SK-N-SH treated with all-trans-retinoic acid at 6 μM for 48 hours (cell line): Measurements from ENCODE around the gene OSBPL7.

Experiments
- ATAC-seq: fragments of 200-7000 bp; cut with Tn5 transposase; 3 replicates; pipeline ENCODE4 v1.9.1; 2020; ENCODE audit warnings: mild to moderate bottlenecking, moderate library complexity
- BACH2 ChIP-seq: fragments of 250-450 bp; sonication (Bioruptor Pico); IDR thresholded peaks from 2 replicates; pipeline ENCODE4 v1.9.0; 2021; ENCODE audit warnings: mild to moderate bottlenecking, borderline replicate concordance
- CSDC2 ChIP-seq: fragments of 250-450 bp; sonication (Bioruptor Pico); IDR thresholded peaks from 2 replicates; pipeline ENCODE4 v1.5.0; 2020; ENCODE audit warnings: mild to moderate bottlenecking, moderate library complexity
- ESRRG ChIP-seq: fragments of 250-450 bp; sonication (Bioruptor Pico); IDR thresholded peaks from 2 replicates; pipeline ENCODE4 v1.6.1; 2021; ENCODE audit warnings: mild to moderate bottlenecking
- GLIS3 ChIP-seq: fragments of 250-450 bp; sonication (Bioruptor Pico); IDR thresholded peaks from 2 replicates; pipeline ENCODE4 v1.5.0; 2020; ENCODE audit warnings: mild to moderate bottlenecking, moderate library complexity
- ISL1 ChIP-seq: fragments of 250-450 bp; sonication (Bioruptor Pico); IDR thresholded peaks from 2 replicates; pipeline ENCODE4 v2.1.2; 2022; ENCODE audit warnings: mild to moderate bottlenecking, moderate library complexity
- OSR1 ChIP-seq: fragments of 250-450 bp; sonication (Bioruptor Pico); IDR thresholded peaks from 2 replicates; pipeline ENCODE4 v1.8.0; 2022; ENCODE audit warnings: moderate library complexity, mild to moderate bottlenecking, inconsistent platforms
- PPARA ChIP-seq: fragments of 250-450 bp; sonication (Bioruptor Pico); IDR thresholded peaks from 2 replicates; pipeline ENCODE4 v1.5.0; 2020; ENCODE audit warnings: mild to moderate bottlenecking, borderline replicate concordance
- SNAI2 ChIP-seq: fragments of 250-450 bp; sonication (Bioruptor Pico); IDR thresholded peaks from 2 replicates; pipeline ENCODE4 v1.5.0; 2020; ENCODE audit warnings: mild to moderate bottlenecking, moderate library complexity
- TCF4 ChIP-seq: fragments of 250-450 bp; sonication (Bioruptor Pico); IDR thresholded peaks from 2 replicates; pipeline ENCODE4 v1.8.0; 2021; ENCODE audit warnings: mild to moderate bottlenecking, moderate library complexity, borderline replicate concordance
- TOX ChIP-seq: fragments of 250-450 bp; sonication (Bioruptor Pico); IDR thresholded peaks from 2 replicates; pipeline ENCODE4 v1.8.0; 2021; ENCODE audit warnings: mild to moderate bottlenecking, moderate library complexity, borderline replicate concordance
- ZC3H10 ChIP-seq: fragments of 250-450 bp; sonication (Bioruptor Pico); IDR thresholded peaks from 2 replicates; pipeline ENCODE4 v1.5.1; 2021; ENCODE audit warnings: mild to moderate bottlenecking, moderate library complexity
- ZFP3 ChIP-seq: fragments of 250-450 bp; sonication (Bioruptor Pico); IDR thresholded peaks from 2 replicates; pipeline ENCODE4 v1.5.0; 2020; ENCODE audit warnings: mild to moderate bottlenecking, moderate library complexity
- ZFP30 ChIP-seq: fragments of 450-650 bp; formaldehyde crosslinking; IDR thresholded peaks from 2 replicates; pipeline ENCODE4 v1.5.0; 2022; ENCODE audit warnings: mild to moderate bottlenecking, moderate library complexity
- ZNF565 ChIP-seq: fragments of 450-650 bp; formaldehyde crosslinking; conservative IDR thresholded peaks from 2 replicates; pipeline ENCODE4 v1.5.0; 2020; ENCODE audit warnings: low read depth, mild to moderate bottlenecking, moderate library complexity
- ZNF70 ChIP-seq: fragments of 450-650 bp; formaldehyde crosslinking; IDR thresholded peaks from 2 replicates; pipeline ENCODE4 v1.5.0; 2020; ENCODE audit warnings: mild to moderate bottlenecking, moderate library complexity
- TF ChIP-seq, protein P1 (sequence below): fragments of 250-450 bp; sonication (Bioruptor Pico); IDR thresholded peaks from 2 replicates; pipeline ENCODE4 v1.8.0; 2020; ENCODE audit warnings: mild to moderate bottlenecking, moderate library complexity, borderline replicate concordance
- TF ChIP-seq, protein P2 (sequence below): fragments of 250-450 bp; sonication (Bioruptor Pico); IDR thresholded peaks from 2 replicates; pipeline ENCODE4 v1.5.1; 2020; ENCODE audit warnings: low read depth, mild to moderate bottlenecking, moderate library complexity
- TF ChIP-seq, protein P3 (sequence below): fragments of 250-450 bp; sonication (Bioruptor Pico); IDR thresholded peaks from 2 replicates; pipeline ENCODE4 v1.5.1; 2021; ENCODE audit warnings: mild to moderate bottlenecking, moderate library complexity
- TF ChIP-seq, protein P4 (sequence below): fragments of 250-450 bp; sonication (Bioruptor Pico); IDR thresholded peaks from 2 replicates; pipeline ENCODE4 v1.5.0; 2020; ENCODE audit warnings: mild to moderate bottlenecking, moderate library complexity

Gene OSBPL7

DNA sequence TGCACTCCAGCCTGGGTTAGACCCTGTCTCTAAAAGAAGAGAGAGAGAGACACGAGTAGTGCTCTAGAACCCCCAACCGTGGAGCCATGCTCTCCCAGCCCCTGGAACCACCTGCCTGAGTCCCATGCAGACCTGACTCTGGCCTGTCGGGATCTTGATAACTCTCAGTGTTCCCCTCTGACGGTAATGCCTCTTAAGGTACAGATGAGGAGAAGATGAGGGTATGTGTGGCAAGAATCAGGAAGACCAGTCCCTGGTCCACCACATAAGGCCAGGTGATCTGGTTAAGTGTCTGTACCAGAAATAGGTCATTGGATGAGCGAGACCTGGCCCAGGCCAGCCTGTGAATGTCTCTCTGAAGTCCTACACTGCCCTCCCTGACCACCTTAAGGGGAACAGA is 18.4 kb downstream of the OSBPL7 start:
- TF ChIP-seq, protein P1, sequence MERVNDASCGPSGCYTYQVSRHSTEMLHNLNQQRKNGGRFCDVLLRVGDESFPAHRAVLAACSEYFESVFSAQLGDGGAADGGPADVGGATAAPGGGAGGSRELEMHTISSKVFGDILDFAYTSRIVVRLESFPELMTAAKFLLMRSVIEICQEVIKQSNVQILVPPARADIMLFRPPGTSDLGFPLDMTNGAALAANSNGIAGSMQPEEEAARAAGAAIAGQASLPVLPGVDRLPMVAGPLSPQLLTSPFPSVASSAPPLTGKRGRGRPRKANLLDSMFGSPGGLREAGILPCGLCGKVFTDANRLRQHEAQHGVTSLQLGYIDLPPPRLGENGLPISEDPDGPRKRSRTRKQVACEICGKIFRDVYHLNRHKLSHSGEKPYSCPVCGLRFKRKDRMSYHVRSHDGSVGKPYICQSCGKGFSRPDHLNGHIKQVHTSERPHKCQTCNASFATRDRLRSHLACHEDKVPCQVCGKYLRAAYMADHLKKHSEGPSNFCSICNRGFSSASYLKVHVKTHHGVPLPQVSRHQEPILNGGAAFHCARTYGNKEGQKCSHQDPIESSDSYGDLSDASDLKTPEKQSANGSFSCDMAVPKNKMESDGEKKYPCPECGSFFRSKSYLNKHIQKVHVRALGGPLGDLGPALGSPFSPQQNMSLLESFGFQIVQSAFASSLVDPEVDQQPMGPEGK (CRISPR knock-in tag): no peak
- TF ChIP-seq ZC3H10 (CRISPR knock-in tag) (no peak), ESRRG (CRISPR knock-in tag) (no peak), ZFP30 (CRISPR knock-in tag) (no peak), ZFP3 (CRISPR knock-in tag) (no peak), GLIS3 (CRISPR knock-in tag) (no peak), OSR1 (CRISPR knock-in tag) (no peak), TOX (CRISPR knock-in tag) (no peak), BACH2 (CRISPR knock-in tag) (no peak)
- TF ChIP-seq, protein P2, sequence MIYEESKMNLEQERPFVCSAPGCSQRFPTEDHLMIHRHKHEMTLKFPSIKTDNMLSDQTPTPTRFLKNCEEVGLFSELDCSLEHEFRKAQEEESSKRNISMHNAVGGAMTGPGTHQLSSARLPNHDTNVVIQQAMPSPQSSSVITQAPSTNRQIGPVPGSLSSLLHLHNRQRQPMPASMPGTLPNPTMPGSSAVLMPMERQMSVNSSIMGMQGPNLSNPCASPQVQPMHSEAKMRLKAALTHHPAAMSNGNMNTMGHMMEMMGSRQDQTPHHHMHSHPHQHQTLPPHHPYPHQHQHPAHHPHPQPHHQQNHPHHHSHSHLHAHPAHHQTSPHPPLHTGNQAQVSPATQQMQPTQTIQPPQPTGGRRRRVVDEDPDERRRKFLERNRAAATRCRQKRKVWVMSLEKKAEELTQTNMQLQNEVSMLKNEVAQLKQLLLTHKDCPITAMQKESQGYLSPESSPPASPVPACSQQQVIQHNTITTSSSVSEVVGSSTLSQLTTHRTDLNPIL (CRISPR knock-in tag): no peak
- TF ChIP-seq, protein P3, sequence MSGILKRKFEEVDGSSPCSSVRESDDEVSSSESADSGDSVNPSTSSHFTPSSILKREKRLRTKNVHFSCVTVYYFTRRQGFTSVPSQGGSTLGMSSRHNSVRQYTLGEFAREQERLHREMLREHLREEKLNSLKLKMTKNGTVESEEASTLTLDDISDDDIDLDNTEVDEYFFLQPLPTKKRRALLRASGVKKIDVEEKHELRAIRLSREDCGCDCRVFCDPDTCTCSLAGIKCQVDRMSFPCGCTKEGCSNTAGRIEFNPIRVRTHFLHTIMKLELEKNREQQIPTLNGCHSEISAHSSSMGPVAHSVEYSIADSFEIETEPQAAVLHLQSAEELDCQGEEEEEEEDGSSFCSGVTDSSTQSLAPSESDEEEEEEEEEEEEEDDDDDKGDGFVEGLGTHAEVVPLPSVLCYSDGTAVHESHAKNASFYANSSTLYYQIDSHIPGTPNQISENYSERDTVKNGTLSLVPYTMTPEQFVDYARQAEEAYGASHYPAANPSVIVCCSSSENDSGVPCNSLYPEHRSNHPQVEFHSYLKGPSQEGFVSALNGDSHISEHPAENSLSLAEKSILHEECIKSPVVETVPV (CRISPR knock-in tag): no peak
- TF ChIP-seq, protein P4, sequence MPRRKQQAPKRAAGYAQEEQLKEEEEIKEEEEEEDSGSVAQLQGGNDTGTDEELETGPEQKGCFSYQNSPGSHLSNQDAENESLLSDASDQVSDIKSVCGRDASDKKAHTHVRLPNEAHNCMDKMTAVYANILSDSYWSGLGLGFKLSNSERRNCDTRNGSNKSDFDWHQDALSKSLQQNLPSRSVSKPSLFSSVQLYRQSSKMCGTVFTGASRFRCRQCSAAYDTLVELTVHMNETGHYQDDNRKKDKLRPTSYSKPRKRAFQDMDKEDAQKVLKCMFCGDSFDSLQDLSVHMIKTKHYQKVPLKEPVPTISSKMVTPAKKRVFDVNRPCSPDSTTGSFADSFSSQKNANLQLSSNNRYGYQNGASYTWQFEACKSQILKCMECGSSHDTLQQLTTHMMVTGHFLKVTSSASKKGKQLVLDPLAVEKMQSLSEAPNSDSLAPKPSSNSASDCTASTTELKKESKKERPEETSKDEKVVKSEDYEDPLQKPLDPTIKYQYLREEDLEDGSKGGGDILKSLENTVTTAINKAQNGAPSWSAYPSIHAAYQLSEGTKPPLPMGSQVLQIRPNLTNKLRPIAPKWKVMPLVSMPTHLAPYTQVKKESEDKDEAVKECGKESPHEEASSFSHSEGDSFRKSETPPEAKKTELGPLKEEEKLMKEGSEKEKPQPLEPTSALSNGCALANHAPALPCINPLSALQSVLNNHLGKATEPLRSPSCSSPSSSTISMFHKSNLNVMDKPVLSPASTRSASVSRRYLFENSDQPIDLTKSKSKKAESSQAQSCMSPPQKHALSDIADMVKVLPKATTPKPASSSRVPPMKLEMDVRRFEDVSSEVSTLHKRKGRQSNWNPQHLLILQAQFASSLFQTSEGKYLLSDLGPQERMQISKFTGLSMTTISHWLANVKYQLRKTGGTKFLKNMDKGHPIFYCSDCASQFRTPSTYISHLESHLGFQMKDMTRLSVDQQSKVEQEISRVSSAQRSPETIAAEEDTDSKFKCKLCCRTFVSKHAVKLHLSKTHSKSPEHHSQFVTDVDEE: no peak
- ATAC-seq: no peak; the same call in 2 of the 3 replicates

DNA sequence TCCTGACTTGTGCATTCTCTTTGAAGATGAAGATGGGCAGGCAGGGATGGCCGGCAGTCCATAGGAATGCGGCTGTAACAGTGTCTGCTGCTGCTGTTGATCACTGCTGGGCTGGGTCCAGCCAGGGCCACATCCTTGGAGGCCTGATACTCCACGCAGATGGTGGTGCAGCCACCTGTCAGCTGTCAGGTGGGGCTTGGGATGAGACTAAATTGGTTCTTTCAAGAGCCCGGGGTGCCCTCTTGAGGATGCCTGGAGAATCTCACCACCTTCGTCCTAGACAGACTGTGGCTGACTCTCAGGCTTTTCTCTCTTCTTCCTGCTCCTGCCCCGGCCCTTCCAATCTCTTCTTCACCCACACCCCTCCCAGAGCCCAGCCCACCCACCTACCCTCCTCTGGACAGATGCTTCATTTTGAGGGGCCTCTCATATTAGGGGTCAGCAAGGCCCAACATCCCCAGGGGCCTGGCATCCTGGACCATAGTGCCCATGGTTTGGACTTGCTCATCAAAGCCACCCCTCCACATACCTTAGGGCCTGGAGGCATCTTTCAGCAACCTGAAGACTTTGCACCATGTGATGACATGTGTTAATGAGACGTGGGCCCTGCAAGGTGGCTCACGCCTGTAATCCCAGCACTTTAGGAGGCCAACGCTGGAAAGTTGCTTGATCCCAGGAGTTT is 19.1 kb downstream of the OSBPL7 start:
- TF ChIP-seq CSDC2 (CRISPR knock-in tag) (no peak), ZNF565 (CRISPR knock-in tag) (no peak), PPARA (CRISPR knock-in tag) (no peak), ZNF70 (peak; percentile 91; the same call in 1 of the 2 replicates)
- peak; percentile 93 for ATAC-seq

DNA sequence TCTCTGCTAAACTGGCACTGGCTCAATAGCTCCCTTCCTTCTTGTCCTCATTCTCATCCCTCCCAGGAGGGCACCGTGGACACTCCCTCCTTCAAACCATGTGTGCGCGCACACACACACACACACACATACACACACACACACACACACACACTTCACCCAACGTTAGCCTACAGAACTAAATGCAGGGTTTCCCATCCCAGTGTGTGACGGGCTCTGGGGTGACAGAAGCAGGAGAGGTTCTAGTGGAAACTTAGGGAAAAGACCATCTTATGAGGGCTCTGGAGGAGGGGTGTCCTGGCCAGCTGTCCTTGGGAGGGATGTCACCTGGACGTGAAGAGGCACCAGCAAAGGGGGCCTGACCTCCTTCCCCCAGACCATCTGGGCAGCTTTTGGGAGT is 19.7 kb downstream of the OSBPL7 start:
- ATAC-seq: no peak

More for the DNA sequence above, 19.7 kb downstream of the OSBPL7 start:
- TF ChIP-seq TOX (CRISPR knock-in tag) (no peak), OSR1 (CRISPR knock-in tag) (no peak), ESRRG (CRISPR knock-in tag) (no peak), GLIS3 (CRISPR knock-in tag) (no peak), ISL1 (CRISPR knock-in tag) (no peak), PPARA (CRISPR knock-in tag) (no peak), ZNF565 (CRISPR knock-in tag) (no peak), TCF4 (no peak), SNAI2 (no peak), ZNF70 (no peak)
- TF ChIP-seq, protein P2 (CRISPR knock-in tag): no peak
- TF ChIP-seq, protein P3 (CRISPR knock-in tag): no peak
- TF ChIP-seq, protein P1 (CRISPR knock-in tag): no peak
- TF ChIP-seq, protein P4: no peak
